Measurements from ENCODE around the gene CMIP.

The CMIP gene

GRCh38 chr16:81484908-81485624 is 40.5 kb downstream of the CMIP start:
- no peak overlapping the region for H3K4me3 ChIP-seq (ENCODE audit: low read depth, low read length)
- no peak for TF ChIP-seq CTCF (IDR thresholded peaks at IDR 0.05; ENCODE audit: low read depth, low read length)

- no peak overlapping the region for H3K4me3 ChIP-seq (ENCODE audit: low read depth, low read length)
- TF ChIP-seq CTCF (IDR thresholded peaks at IDR 0.05; ENCODE audit: low read depth, low read length): no peak
Measured at GRCh38 chr16:81485824-81486539, 41.4 kb downstream of the CMIP start.

GRCh38 chr16:81486540-81487061 is 42.0 kb downstream of the CMIP start:
- no peak overlapping the region for H3K4me3 ChIP-seq (ENCODE audit: low read depth, low read length)
- TF ChIP-seq CTCF (IDR thresholded peaks at IDR 0.05; ENCODE audit: low read depth, low read length): no peak

- H3K4me3 ChIP-seq (ENCODE audit: low read depth, low read length): no peak overlapping the region
- no peak for TF ChIP-seq CTCF (IDR thresholded peaks at IDR 0.05; ENCODE audit: low read depth, low read length)
Measured at GRCh38 chr16:81487301-81487720, 42.7 kb downstream of the CMIP start.

- H3K4me3 ChIP-seq (ENCODE audit: low read depth, low read length): no peak overlapping the region
- TF ChIP-seq CTCF (IDR thresholded peaks at IDR 0.05; ENCODE audit: low read depth, low read length): no peak
Measured at GRCh38 chr16:81488687-81489411, 44.2 kb downstream of the CMIP start.

GRCh38 chr16:81489547-81490267 is 45.1 kb downstream of the CMIP start:
- H3K4me3 ChIP-seq (ENCODE audit: low read depth, low read length): no peak overlapping the region
- TF ChIP-seq CTCF (IDR thresholded peaks at IDR 0.05; ENCODE audit: low read depth, low read length): no peak
